Liver (tissue), 9 donors: ENCODE results near the gene EVC. TPM values are rescaled to one million over a fixed set of nuclear protein-coding genes. Genes with fewer than 3 reads are reported as not detected.

ENCODE experiments used
- DNase-seq: peaks from one replicate; pipeline ENCODE4 v3.0.0-alpha.2; 2017; ENCODE audit warnings: low spot score
- H3K27ac ChIP-seq, 2 donors: one replicate each; pipeline ENCODE4 v1.7.0; 2013; ENCODE audit warnings: inconsistent platforms in 2 of 2, low read length in 2 of 2, control low read depth in 1 of 2, low read depth in 1 of 2, mild to moderate bottlenecking in 1 of 2
- H3K27me3 ChIP-seq, 4 donors: one replicate each; pipeline versions ENCODE4 v1.6.1 to v1.7.0; 2013; ENCODE audit warnings: low read length in 3 of 4, inconsistent platforms in 1 of 4, mild to moderate bottlenecking in 1 of 4, moderate library complexity in 1 of 4; ENCODE audit not compliant: control insufficient read depth in 4 of 4, insufficient read depth in 4 of 4
- H3K36me3 ChIP-seq, 4 donors: one replicate each; pipeline versions ENCODE4 v1.6.1 to v1.7.0; 2013; ENCODE audit warnings: low read length in 3 of 4, mild to moderate bottlenecking in 3 of 4, low read depth in 1 of 4, moderate library complexity in 1 of 4; ENCODE audit not compliant: control insufficient read depth in 4 of 4, insufficient read depth in 3 of 4
- H3K4me1 ChIP-seq, 4 donors: one replicate each; pipeline versions ENCODE4 v1.6.1 to v1.7.0; 2013; ENCODE audit warnings: low read length in 3 of 4, mild to moderate bottlenecking in 3 of 4, moderate library complexity in 1 of 4; ENCODE audit not compliant: control insufficient read depth in 4 of 4, insufficient read depth in 4 of 4
- H3K4me3 ChIP-seq, 3 donors: one replicate each; pipeline versions ENCODE4 v1.6.1 to v1.7.0; 2013; ENCODE audit warnings: low read length in 3 of 3, control low read depth in 1 of 3, low read depth in 1 of 3, mild to moderate bottlenecking in 1 of 3
- H3K9ac ChIP-seq, 2 donors: one replicate each; pipeline ENCODE4 v1.7.0; 2013; ENCODE audit warnings: low read length in 2 of 2, mild to moderate bottlenecking in 2 of 2, moderate library complexity in 2 of 2, control low read depth in 1 of 2, low read depth in 1 of 2
- H3K9me3 ChIP-seq, 4 donors: one replicate each; pipeline versions ENCODE4 v1.6.1 to v1.7.0; 2013; ENCODE audit warnings: low read length in 3 of 4; ENCODE audit not compliant: control insufficient read depth in 4 of 4
- CTCF ChIP-seq: fragments of 150-350 bp; IDR thresholded peaks from 2 replicates; pipeline ENCODE4 v1.5.1; 2017; ENCODE audit warnings: improper control_type of control experiment, low read depth, low read length; ENCODE audit not compliant: missing input control
- FOXA2 ChIP-seq: IDR thresholded peaks from 2 replicates; pipeline ENCODE4 v1.6.1; 2016; ENCODE audit warnings: antibody characterized with exemption
- HNF4A ChIP-seq, 2 donors: conservative IDR thresholded peaks; 2 replicates each; pipeline ENCODE4 v1.6.1; 2016; ENCODE audit warnings: antibody characterized with exemption in 2 of 2, mild to moderate bottlenecking in 2 of 2
- HNF4G ChIP-seq: IDR thresholded peaks from 2 replicates; pipeline ENCODE4 v1.6.1; 2016; ENCODE audit warnings: antibody characterized with exemption
- JUND ChIP-seq, 2 donors: IDR thresholded peaks; 2 replicates each; pipeline ENCODE4 v1.6.1; 2016; ENCODE audit warnings: antibody characterized with exemption in 2 of 2
- NR2F2 ChIP-seq: IDR thresholded peaks from 2 replicates; pipeline ENCODE4 v1.6.1; 2016; ENCODE audit warnings: antibody characterized with exemption
- RXRA ChIP-seq, 2 donors: IDR thresholded peaks; 2 replicates each; pipeline ENCODE4 v1.6.1; 2017 to 2018; ENCODE audit warnings: antibody characterized with exemption in 2 of 2, mild to moderate bottlenecking in 1 of 2
- SP1 ChIP-seq: IDR thresholded peaks from 2 replicates; pipeline ENCODE4 v1.6.1; 2018; ENCODE audit warnings: antibody characterized with exemption, mild to moderate bottlenecking
- TAF1 ChIP-seq: conservative IDR thresholded peaks from 2 replicates; pipeline ENCODE4 v1.6.1; 2016; ENCODE audit warnings: antibody characterized with exemption, mild to moderate bottlenecking
- YY1 ChIP-seq: IDR thresholded peaks from 2 replicates; pipeline ENCODE4 v1.6.1; 2016; ENCODE audit warnings: antibody characterized with exemption, mild to moderate bottlenecking
- WGBS: extraction: QIAGEN DNeasy Blood & Tissue Kit; methylation state at CpG from one replicate; pipeline ENCODE4 v1.1.7; 2013; 5-methylcytosine and 5-hydroxymethylcytosine counted together
- polyA plus RNA-seq, 2 donors: library from polyadenylated mRNA; stranded (reverse) in 1 of 2; unstranded in 1 of 2; fragments of 200-250 nt in 1 of 2; fragments of >200 nt in 1 of 2; fragmentation: Nextera tagmentation in 1 of 2; extraction: Ambion mirVana in 1 of 2; gene quantifications; one replicate each; pipeline versions ENCODE4 v1.2.1 to v1.2.3, GENCODE V29; 2013 to 2015
- total RNA-seq, 2 donors: library from RNA; depleted of rRNA; stranded (reverse); fragments of >200 nt; gene quantifications; one replicate each; pipeline ENCODE4 v1.2.3, GENCODE V29; 2014
- TF ChIP-seq, protein P1 (sequence below): IDR thresholded peaks from 2 replicates; pipeline ENCODE4 v1.6.1; 2016; ENCODE audit warnings: antibody characterized with exemption
- TF ChIP-seq, protein P2 (sequence below): IDR thresholded peaks from 2 replicates; pipeline ENCODE4 v1.6.1; 2016; ENCODE audit warnings: antibody characterized with exemption
- TF ChIP-seq, protein P3 (sequence below): IDR thresholded peaks from 2 replicates; pipeline ENCODE4 v1.6.1; 2016; ENCODE audit warnings: antibody characterized with exemption, mild to moderate bottlenecking
- TF ChIP-seq, protein P4 (sequence below): IDR thresholded peaks from 2 replicates; pipeline ENCODE4 v1.6.1; 2016; ENCODE audit warnings: antibody characterized with exemption
- donor health status: healthy.
- donor health status: healthy.
- donor health status: healthy.
- donor health status: healthy.
- donor health status: healthy.

The EVC gene
- total and polyA plus RNA-seq, 4 donors = 0.76 to 10.9 (median 3.2) TPM

- no peak for TF ChIP-seq CTCF
- TF ChIP-seq, protein P1, sequence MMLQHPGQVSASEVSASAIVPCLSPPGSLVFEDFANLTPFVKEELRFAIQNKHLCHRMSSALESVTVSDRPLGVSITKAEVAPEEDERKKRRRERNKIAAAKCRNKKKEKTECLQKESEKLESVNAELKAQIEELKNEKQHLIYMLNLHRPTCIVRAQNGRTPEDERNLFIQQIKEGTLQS = no peak
- no peak for TF ChIP-seq JUND (IDR thresholded peaks at IDR 0.05)
- TF ChIP-seq RXRA (IDR thresholded peaks at IDR 0.05) = no peak
- no peak for TF ChIP-seq TAF1
- TF ChIP-seq HNF4G = no peak
- no peak for TF ChIP-seq SP1
- TF ChIP-seq, protein P2, sequence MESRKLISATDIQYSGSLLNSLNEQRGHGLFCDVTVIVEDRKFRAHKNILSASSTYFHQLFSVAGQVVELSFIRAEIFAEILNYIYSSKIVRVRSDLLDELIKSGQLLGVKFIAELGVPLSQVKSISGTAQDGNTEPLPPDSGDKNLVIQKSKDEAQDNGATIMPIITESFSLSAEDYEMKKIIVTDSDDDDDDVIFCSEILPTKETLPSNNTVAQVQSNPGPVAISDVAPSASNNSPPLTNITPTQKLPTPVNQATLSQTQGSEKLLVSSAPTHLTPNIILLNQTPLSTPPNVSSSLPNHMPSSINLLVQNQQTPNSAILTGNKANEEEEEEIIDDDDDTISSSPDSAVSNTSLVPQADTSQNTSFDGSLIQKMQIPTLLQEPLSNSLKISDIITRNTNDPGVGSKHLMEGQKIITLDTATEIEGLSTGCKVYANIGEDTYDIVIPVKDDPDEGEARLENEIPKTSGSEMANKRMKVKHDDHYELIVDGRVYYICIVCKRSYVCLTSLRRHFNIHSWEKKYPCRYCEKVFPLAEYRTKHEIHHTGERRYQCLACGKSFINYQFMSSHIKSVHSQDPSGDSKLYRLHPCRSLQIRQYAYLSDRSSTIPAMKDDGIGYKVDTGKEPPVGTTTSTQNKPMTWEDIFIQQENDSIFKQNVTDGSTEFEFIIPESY = no peak
- TF ChIP-seq FOXA2 = no peak
These were observed 34.2 kb upstream of the EVC start (continued) for GRCh38 chr4:5676763-5677162.

DNA sequence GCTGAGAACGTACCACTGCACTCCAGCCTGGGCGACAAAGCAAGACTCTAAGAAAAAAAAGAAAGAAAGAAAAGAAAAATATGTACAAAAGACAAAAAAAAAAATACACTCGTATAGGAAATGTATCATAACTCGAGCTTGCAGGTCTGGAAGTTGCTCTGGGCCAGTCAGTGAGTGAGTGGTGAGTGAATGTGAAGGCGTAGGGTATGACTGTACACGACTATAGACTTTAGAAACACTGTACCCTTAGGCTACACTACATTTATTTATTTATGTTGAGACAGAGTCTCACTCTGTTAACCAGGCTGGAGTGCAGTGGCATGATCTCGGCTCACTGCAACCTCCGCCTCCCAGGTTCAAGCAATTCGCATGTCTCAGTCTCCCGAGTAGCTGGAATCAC is 32.0 kb upstream of the EVC start:
- Histone ChIP-seq H3K4me3 (no peak overlapping the region), H3K27ac (no peak overlapping the region), H3K4me1 (no peaks in the 10 kb centered on the region), H3K27me3 (no peaks in the 10 kb centered on the region), H3K9me3 (no peaks in the 10 kb centered on the region), H3K9ac (no peak overlapping the region), H3K36me3 (peaks cover 0 to 3% (median 0%) of the 10 kb centered on the region in 4 donors)
- DNase-seq = no peak
- 90% methylated on average over 10 of the region's 10 CpGs for WGBS
- TF ChIP-seq HNF4A (conservative IDR thresholded peaks at IDR 0.05) = no peak
- TF ChIP-seq, protein P1 = no peak
- TF ChIP-seq, protein P3, sequence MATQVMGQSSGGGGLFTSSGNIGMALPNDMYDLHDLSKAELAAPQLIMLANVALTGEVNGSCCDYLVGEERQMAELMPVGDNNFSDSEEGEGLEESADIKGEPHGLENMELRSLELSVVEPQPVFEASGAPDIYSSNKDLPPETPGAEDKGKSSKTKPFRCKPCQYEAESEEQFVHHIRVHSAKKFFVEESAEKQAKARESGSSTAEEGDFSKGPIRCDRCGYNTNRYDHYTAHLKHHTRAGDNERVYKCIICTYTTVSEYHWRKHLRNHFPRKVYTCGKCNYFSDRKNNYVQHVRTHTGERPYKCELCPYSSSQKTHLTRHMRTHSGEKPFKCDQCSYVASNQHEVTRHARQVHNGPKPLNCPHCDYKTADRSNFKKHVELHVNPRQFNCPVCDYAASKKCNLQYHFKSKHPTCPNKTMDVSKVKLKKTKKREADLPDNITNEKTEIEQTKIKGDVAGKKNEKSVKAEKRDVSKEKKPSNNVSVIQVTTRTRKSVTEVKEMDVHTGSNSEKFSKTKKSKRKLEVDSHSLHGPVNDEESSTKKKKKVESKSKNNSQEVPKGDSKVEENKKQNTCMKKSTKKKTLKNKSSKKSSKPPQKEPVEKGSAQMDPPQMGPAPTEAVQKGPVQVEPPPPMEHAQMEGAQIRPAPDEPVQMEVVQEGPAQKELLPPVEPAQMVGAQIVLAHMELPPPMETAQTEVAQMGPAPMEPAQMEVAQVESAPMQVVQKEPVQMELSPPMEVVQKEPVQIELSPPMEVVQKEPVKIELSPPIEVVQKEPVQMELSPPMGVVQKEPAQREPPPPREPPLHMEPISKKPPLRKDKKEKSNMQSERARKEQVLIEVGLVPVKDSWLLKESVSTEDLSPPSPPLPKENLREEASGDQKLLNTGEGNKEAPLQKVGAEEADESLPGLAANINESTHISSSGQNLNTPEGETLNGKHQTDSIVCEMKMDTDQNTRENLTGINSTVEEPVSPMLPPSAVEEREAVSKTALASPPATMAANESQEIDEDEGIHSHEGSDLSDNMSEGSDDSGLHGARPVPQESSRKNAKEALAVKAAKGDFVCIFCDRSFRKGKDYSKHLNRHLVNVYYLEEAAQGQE = no peak
- no peak for TF ChIP-seq HNF4G

GRCh38 chr4:5683566-5683965 is 27.4 kb upstream of the EVC start:
- H3K9ac ChIP-seq = no peak overlapping the region
- peaks cover 0 to 2% (median under 1%) of the 10 kb centered on the region in 4 donors for H3K9me3 ChIP-seq
- no peaks in the 10 kb centered on the region for H3K27me3 ChIP-seq
- no peak for DNase-seq
- no peaks in the 10 kb centered on the region for H3K4me1 ChIP-seq
- H3K4me3 ChIP-seq = no peak overlapping the region
- no peak overlapping the region for H3K27ac ChIP-seq
- peaks cover 0 to 3% (median 2%) of the 10 kb centered on the region in 4 donors for H3K36me3 ChIP-seq
- WGBS = 72% methylated on average over 10 of the region's 10 CpGs
- TF ChIP-seq, protein P1 = no peak
- TF ChIP-seq JUND (IDR thresholded peaks at IDR 0.05) = no peak
- TF ChIP-seq TAF1 = no peak
- TF ChIP-seq, protein P3 = no peak
- no peak for TF ChIP-seq YY1
- TF ChIP-seq, protein P4, sequence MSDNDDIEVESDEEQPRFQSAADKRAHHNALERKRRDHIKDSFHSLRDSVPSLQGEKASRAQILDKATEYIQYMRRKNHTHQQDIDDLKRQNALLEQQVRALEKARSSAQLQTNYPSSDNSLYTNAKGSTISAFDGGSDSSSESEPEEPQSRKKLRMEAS = no peak
- TF ChIP-seq NR2F2 = no peak
- no peak for TF ChIP-seq SP1
- TF ChIP-seq, protein P2 = no peak
